GM23338 (cell line): ENCODE data around the gene ITIH5. TPM values are rescaled to one million over a fixed set of nuclear protein-coding genes. Genes with fewer than 3 reads are reported as not detected.

Experiments
- ATAC-seq: fragments of 200-7000 bp; cut with Tn5 transposase; 3 replicates; pipeline ENCODE4 v1.9.1; 2020
- DNase-seq: peaks from one replicate; pipeline ENCODE4 v3.0.0-alpha.2; 2015; ENCODE audit warnings: low spot score
- H2AFZ ChIP-seq: fragments of 200-600 bp; sonication (generic); 2 replicates; pipeline ENCODE4 v1.8.0; 2016; ENCODE audit warnings: antibody characterized with exemption, mild to moderate bottlenecking, moderate library complexity
- H3F3A ChIP-seq: fragments of 200-600 bp; sonication (generic); replicated peaks from 2 replicates; pipeline ENCODE4 v1.8.0; 2017; ENCODE audit warnings: antibody characterized with exemption, mixed run types, low read depth
- H3K27ac ChIP-seq: fragments of 200-600 bp; sonication (generic); 2 replicates; pipeline ENCODE4 v1.6.1; 2016; ENCODE audit warnings: low read depth
- H3K27me3 ChIP-seq: fragments of 200-600 bp; sonication (generic); 2 replicates; pipeline ENCODE4 v1.8.0; 2016; ENCODE audit warnings: mild to moderate bottlenecking, mixed run types, moderate library complexity; ENCODE audit not compliant: insufficient read depth
- H3K36me3 ChIP-seq: fragments of 200-600 bp; sonication (generic); 2 replicates; pipeline ENCODE4 v1.8.0; 2016; ENCODE audit warnings: mild to moderate bottlenecking; ENCODE audit not compliant: insufficient read depth
- H3K4me1 ChIP-seq: fragments of 200-600 bp; sonication (generic); 2 replicates; pipeline ENCODE4 v1.8.0; 2016; ENCODE audit warnings: mild to moderate bottlenecking, moderate library complexity; ENCODE audit not compliant: insufficient read depth
- H3K4me2 ChIP-seq: fragments of 200-600 bp; sonication (generic); 2 replicates; pipeline ENCODE4 v1.7.1; 2017; ENCODE audit warnings: mixed run types
- H3K4me3 ChIP-seq: fragments of 200-600 bp; sonication (generic); 2 replicates; pipeline ENCODE4 v1.6.1; 2016; ENCODE audit warnings: mixed run types
- H3K79me2 ChIP-seq: fragments of 200-600 bp; sonication (generic); replicated peaks from 2 replicates; pipeline ENCODE4 v1.8.0; 2017; ENCODE audit warnings: mild to moderate bottlenecking; ENCODE audit not compliant: insufficient read depth
- H3K9me2 ChIP-seq: fragments of 200-600 bp; sonication (generic); 2 replicates; pipeline ENCODE4 v1.8.0; 2017; ENCODE audit not compliant: insufficient read depth
- H4K20me1 ChIP-seq: fragments of 200-600 bp; sonication (generic); replicated peaks from 2 replicates; pipeline ENCODE4 v1.8.0; 2017; ENCODE audit warnings: mild to moderate bottlenecking; ENCODE audit not compliant: insufficient read depth
- H3K27ac Mint-ChIP-seq: 2 replicates; pipeline ENCODE4 v1.8.0; 2020; ENCODE audit warnings: inconsistent platforms, mild to moderate bottlenecking, moderate library complexity, mixed read lengths
- H3K27me3 Mint-ChIP-seq: 3 replicates; pipeline ENCODE4 v1.8.0; 2022; ENCODE audit warnings: low read depth, mild to moderate bottlenecking, moderate library complexity, mixed read lengths, inconsistent platforms; ENCODE audit not compliant: insufficient read depth, poor library complexity
- H3K36me3 Mint-ChIP-seq: 3 replicates; pipeline ENCODE4 v1.8.0; 2021; ENCODE audit warnings: low read depth, mild to moderate bottlenecking, inconsistent platforms, moderate library complexity, mixed read lengths
- H3K4me1 Mint-ChIP-seq: 3 replicates; pipeline ENCODE4 v1.8.0; 2020; ENCODE audit warnings: mild to moderate bottlenecking, inconsistent platforms, mixed read lengths
- H3K4me3 Mint-ChIP-seq: 3 replicates; pipeline ENCODE4 v1.8.0; 2021; ENCODE audit warnings: moderate library complexity, mild to moderate bottlenecking, inconsistent platforms, mixed read lengths
- H3K9me3 Mint-ChIP-seq: 3 replicates; pipeline ENCODE4 v1.8.0; 2020; ENCODE audit warnings: moderate library complexity, mild to moderate bottlenecking, inconsistent platforms, mixed read lengths
- CTCF ChIP-seq, 2 experiments: fragments of 200-600 bp in 1 of 2; sonication (generic) in 1 of 2; conservative IDR thresholded peaks; 2 replicates each; pipeline versions ENCODE4 v1.5.1 to v1.6.1; 2016 to 2017; ENCODE audit warnings: antibody characterized with exemption in 2 of 2, low read depth in 2 of 2, mild to moderate bottlenecking in 2 of 2, moderate library complexity in 1 of 2
- POLR2AphosphoS5 ChIP-seq: IDR thresholded peaks from 2 replicates; pipeline ENCODE4 v1.6.1; 2016; ENCODE audit warnings: antibody characterized with exemption, low read depth
- ZNF462 ChIP-seq: fragments of 250-450 bp; sonication (Bioruptor Pico); IDR thresholded peaks from 2 replicates; pipeline ENCODE4 v1.5.0; 2020; ENCODE audit warnings: mild to moderate bottlenecking, moderate library complexity
- polyA plus RNA-seq: library from polyadenylated mRNA; unstranded; fragments of >200 nt; fragmentation: Nextera tagmentation; extraction: Ambion mirVana; gene quantifications from 2 replicates; pipeline ENCODE4 v1.2.1, GENCODE V29; 2016
- total RNA-seq: library from RNA; depleted of rRNA; stranded (reverse); fragments of >200 nt; shearing (Covaris generic); gene quantifications from 2 replicates; pipeline ENCODE4 v1.2.3, GENCODE V29; 2014

Gene ITIH5
- total and polyA plus RNA-seq, 2 experiments from 2014 or later: 0.99 to 2.2 TPM

- no peak overlapping the region for H3K4me2 ChIP-seq
- H3K27ac ChIP-seq: no peak overlapping the region
- 0 out of 2 replicates have a peak, but pooled peaks cover 2% of the 10 kb centered on the region for H3K4me1 ChIP-seq
- Mint-ChIP-seq H3K9me3 (peaks cover 33% of the 10 kb centered on the region), H3K27ac (no peak overlapping the region), H3K4me1 (no peaks in the 10 kb centered on the region), H3K27me3 (peaks cover 6% of the 10 kb centered on the region), H3K4me3 (no peak overlapping the region), H3K36me3 (peaks cover 12% of the 10 kb centered on the region)
- no peaks in the 10 kb centered on the region for H3K79me2 ChIP-seq
- no peak overlapping the region for H3K4me3 ChIP-seq
- TF ChIP-seq CTCF (conservative IDR thresholded peaks at IDR 0.05; ENCODE audit: low read depth in 2 of 2) (peak; percentile 93 to 100), ZNF462 (CRISPR knock-in tag) (no peak), POLR2AphosphoS5 (no peak)
- ATAC-seq: peak; percentile 99
- peak overlapping the region; percentile 57 for H2AFZ ChIP-seq
- no peaks in the 10 kb centered on the region for H4K20me1 ChIP-seq
- no peaks in the 10 kb centered on the region for H3F3A ChIP-seq
- H3K36me3 ChIP-seq: no peaks in the 10 kb centered on the region
- DNase-seq: peak; percentile 95
- H3K9me2 ChIP-seq: no peaks in the 10 kb centered on the region
- no peaks in the 10 kb centered on the region for H3K27me3 ChIP-seq
Observed at GRCh38 chr10:7687228-7687907, 20.6 kb upstream of the ITIH5 start.
